ENCODE results near the gene CTNNA3.
"Not testable (repeated sequence)": the region's sequence is repeated elsewhere in the genome, so short reads cannot be mapped to it uniquely, and the experiment has no call there.

CTNNA3 gene

DNA sequence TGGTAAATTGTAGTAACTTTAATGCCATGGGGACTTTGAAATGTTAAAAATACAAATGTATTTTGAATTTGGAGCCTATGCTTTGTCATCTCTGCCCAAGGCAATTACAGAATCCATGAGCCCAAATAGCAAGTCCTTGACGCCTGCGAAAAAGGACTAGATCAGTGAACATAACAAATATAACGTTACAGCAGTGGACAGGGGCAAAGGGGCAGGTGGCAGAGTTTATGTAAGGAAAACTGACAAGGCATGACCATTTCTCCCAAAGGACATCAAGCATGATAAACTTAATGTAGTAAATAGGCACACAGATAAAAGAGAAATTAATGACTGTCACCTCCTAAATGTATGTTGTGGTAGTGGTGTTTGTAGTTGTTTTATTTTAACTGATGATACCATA is 473.1 kb downstream of the CTNNA3 start:
- CTCF ChIA-PET = no interaction called here
- no CpG with 5 or more reads among the region's 3 CpGs for WGBS (ENCODE audit: insufficient coverage)
- POLR2A ChIA-PET = no interaction called here

DNA sequence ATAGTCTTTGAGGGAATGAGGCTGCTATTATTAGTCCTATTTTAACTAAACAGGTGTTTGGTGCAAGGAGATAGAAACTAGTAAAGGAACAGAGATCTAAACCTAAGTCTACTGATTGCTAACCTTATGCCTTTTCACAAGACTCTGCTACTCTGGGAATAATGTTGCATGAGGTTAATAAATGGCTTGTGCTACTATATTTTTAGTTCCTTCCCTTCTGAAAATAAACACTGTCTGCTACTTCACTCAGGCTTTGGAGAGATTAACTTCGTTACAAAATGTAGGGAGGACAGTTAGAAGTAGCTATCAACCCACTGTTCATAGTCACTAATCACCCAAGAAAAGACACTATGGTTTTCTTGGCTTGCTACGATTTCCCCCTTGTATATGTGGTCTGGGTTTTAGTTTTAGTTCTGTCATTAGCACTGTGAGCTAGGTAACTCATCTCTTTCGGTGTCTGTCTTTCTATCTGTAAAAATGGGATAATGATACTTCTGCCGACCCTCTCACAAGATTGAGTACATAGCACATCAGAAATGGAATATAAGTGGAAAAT is 474.0 kb downstream of the CTNNA3 start:
- no peak for DNase-seq
- ChIA-PET CTCF (no interaction called here), POLR2A (no interaction called here)
- Histone ChIP-seq H3K4me1 (ENCODE audit: control extremely low read depth in 1 of 4, control insufficient read depth in 4 of 4, insufficient read depth in 4 of 4, low read length in 3 of 4) (no peaks in the 10 kb centered on the region), H3K27ac (ENCODE audit: insufficient read depth in 1 of 2, low read depth in 1 of 2, low read length in 2 of 2, poor library complexity in 1 of 2, severe bottlenecking in 2 of 2) (no peak overlapping the region), H3K9me3 (ENCODE audit: control extremely low read depth in 1 of 5, control insufficient read depth in 4 of 5, insufficient read depth in 2 of 5, low read depth in 1 of 5, low read length in 4 of 5) (peaks cover 0 to 2% (median 0%) of the 10 kb centered on the region in 5 experiments), H3K36me3 (ENCODE audit: control insufficient read depth in 4 of 4, insufficient read depth in 4 of 4, low read length in 3 of 4) (no peaks in the 10 kb centered on the region), H3K4me3 (ENCODE audit: control insufficient read depth in 1 of 7, extremely low read depth in 1 of 7, insufficient read depth in 4 of 7, low read depth in 2 of 7, low read length in 6 of 7) (no peak overlapping the region), H3K27me3 (replicated peaks in 2 of 5; ENCODE audit: control insufficient read depth in 4 of 5, insufficient read depth in 5 of 5, low read length in 4 of 5) (no peaks in the 10 kb centered on the region)
- 93% methylated on average over 3 of the region's 4 CpGs for WGBS (ENCODE audit: insufficient coverage)

More for the DNA sequence above, 473.1 kb downstream of the CTNNA3 start:
- Histone ChIP-seq H3K36me3 (ENCODE audit: control insufficient read depth in 4 of 4, insufficient read depth in 4 of 4, low read length in 3 of 4) (no peaks in the 10 kb centered on the region), H3K27me3 (replicated peaks in 2 of 5; ENCODE audit: control insufficient read depth in 4 of 5, insufficient read depth in 5 of 5, low read length in 4 of 5) (no peaks in the 10 kb centered on the region), H3K4me1 (ENCODE audit: control extremely low read depth in 1 of 4, control insufficient read depth in 4 of 4, insufficient read depth in 4 of 4, low read length in 3 of 4) (no peaks in the 10 kb centered on the region), H3K9me3 (ENCODE audit: control extremely low read depth in 1 of 5, control insufficient read depth in 4 of 5, insufficient read depth in 2 of 5, low read depth in 1 of 5, low read length in 4 of 5) (peaks cover 0 to 2% (median 0%) of the 10 kb centered on the region in 5 experiments), H3K27ac (ENCODE audit: insufficient read depth in 1 of 2, low read depth in 1 of 2, low read length in 2 of 2, poor library complexity in 1 of 2, severe bottlenecking in 2 of 2) (no peak overlapping the region), H3K4me3 (ENCODE audit: control insufficient read depth in 1 of 7, extremely low read depth in 1 of 7, insufficient read depth in 4 of 7, low read depth in 2 of 7, low read length in 6 of 7) (no peak overlapping the region)
- DNase-seq = no peak

DNA sequence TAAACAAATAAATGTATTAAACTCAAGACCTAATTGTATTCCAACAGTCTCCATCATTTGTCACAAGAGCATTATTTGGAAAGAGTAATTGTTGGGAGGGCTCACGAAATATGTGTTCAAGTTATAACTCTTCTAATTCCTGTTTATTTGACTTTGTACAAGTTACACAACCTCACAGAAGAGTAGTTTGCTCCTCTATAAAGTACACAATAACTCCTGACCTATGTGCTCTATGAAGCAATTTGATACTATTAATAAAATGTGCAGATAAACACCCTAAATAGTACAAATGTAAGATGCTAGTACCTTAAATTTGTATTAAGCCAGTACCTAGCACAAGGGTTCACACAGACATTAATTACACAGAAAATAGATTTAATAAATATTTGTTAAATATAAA is 484.3 kb downstream of the CTNNA3 start:
- POLR2A ChIA-PET = no interaction called here
- DNase-seq = no peak
- no peaks in the 10 kb centered on the region for H3K9me3 ChIP-seq (ENCODE audit: control extremely low read depth in 1 of 5, control insufficient read depth in 4 of 5, insufficient read depth in 2 of 5, low read depth in 1 of 5, low read length in 4 of 5)
- CTCF ChIA-PET = no interaction called here
- H3K36me3 ChIP-seq (ENCODE audit: control insufficient read depth in 4 of 4, insufficient read depth in 4 of 4, low read length in 3 of 4) = no peaks in the 10 kb centered on the region
- no peaks in the 10 kb centered on the region for H3K4me1 ChIP-seq (ENCODE audit: control extremely low read depth in 1 of 4, control insufficient read depth in 4 of 4, insufficient read depth in 4 of 4, low read length in 3 of 4)
- H3K4me3 ChIP-seq (ENCODE audit: control insufficient read depth in 1 of 7, extremely low read depth in 1 of 7, insufficient read depth in 4 of 7, low read depth in 2 of 7, low read length in 6 of 7) = no peak overlapping the region
- no peak overlapping the region for H3K27ac ChIP-seq (ENCODE audit: insufficient read depth in 1 of 2, low read depth in 1 of 2, low read length in 2 of 2, poor library complexity in 1 of 2, severe bottlenecking in 2 of 2)
- no peaks in the 10 kb centered on the region for H3K27me3 ChIP-seq (replicated peaks in 2 of 5; ENCODE audit: control insufficient read depth in 4 of 5, insufficient read depth in 5 of 5, low read length in 4 of 5)
- WGBS (ENCODE audit: insufficient coverage) = no CpG with 5 or more reads among the region's 1 CpG

DNA sequence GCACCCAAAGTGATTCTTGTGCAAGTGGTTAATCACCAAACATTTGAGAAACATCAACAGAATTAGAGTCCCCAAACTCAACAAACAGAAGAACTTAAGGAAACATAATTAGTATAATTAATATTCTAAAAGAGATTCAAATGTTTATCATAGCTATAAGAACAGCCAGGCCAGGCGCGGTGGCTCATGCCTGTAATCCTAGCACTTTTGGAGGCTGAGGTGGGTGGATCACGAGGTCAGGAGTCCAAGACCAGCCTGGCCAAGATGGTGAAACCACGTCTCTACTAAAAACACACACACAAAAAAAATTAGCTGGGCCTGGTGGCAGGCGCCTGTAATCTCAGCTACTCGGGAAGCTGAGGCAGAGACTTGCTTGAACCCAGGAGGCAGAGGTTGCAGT is 488.1 kb downstream of the CTNNA3 start:
- H3K4me1 ChIP-seq (ENCODE audit: control extremely low read depth in 1 of 4, control insufficient read depth in 4 of 4, insufficient read depth in 4 of 4, low read length in 3 of 4); DNase-seq; H3K36me3 ChIP-seq (ENCODE audit: control insufficient read depth in 4 of 4, insufficient read depth in 4 of 4, low read length in 3 of 4); H3K4me3 ChIP-seq (ENCODE audit: control insufficient read depth in 1 of 7, extremely low read depth in 1 of 7, insufficient read depth in 4 of 7, low read depth in 2 of 7, low read length in 6 of 7); H3K27ac ChIP-seq (ENCODE audit: insufficient read depth in 1 of 2, low read depth in 1 of 2, low read length in 2 of 2, poor library complexity in 1 of 2, severe bottlenecking in 2 of 2); H3K9me3 ChIP-seq (ENCODE audit: control extremely low read depth in 1 of 5, control insufficient read depth in 4 of 5, insufficient read depth in 2 of 5, low read depth in 1 of 5, low read length in 4 of 5); POLR2A ChIA-PET; CTCF ChIA-PET; H3K27me3 ChIP-seq (replicated peaks in 2 of 5; ENCODE audit: control insufficient read depth in 4 of 5, insufficient read depth in 5 of 5, low read length in 4 of 5): not testable (repeated sequence)
- WGBS (ENCODE audit: insufficient coverage) = 95% methylated on average over 4 of the region's 6 CpGs

DNA sequence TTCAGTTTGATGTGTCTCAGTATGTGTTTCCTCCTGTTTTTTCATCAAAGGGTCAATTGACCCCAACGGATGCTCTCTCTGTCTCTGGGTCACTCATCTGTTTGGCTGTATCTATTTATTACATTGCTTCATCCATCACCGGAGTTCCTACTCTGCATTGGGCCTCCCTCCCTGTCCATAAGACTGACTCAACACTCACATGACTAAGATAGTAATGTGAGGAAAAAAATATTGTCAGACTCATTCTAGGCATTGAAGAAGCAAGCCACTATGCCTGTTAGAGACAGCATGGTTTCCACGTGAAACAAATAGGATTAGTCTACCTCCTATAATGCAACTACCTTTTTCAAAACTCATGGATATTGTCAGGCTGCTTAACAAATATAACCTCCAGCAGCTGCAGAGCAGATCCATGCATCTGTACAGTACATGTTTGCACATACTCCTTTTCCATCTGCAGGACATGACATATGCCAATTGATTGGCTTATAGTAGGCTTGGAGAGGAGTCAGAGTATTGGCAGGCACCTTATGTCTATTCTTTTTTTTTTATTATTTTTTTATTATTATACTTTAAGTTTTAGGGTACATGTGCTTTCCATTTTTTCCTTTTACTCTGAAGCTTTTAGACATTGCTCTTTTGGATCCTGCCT is 495.0 kb downstream of the CTNNA3 start:
- POLR2A ChIA-PET = no interaction called here
- Histone ChIP-seq H3K4me1 (ENCODE audit: control extremely low read depth in 1 of 4, control insufficient read depth in 4 of 4, insufficient read depth in 4 of 4, low read length in 3 of 4) (no peaks in the 10 kb centered on the region), H3K9me3 (ENCODE audit: control extremely low read depth in 1 of 5, control insufficient read depth in 4 of 5, insufficient read depth in 2 of 5, low read depth in 1 of 5, low read length in 4 of 5) (peaks cover 0 to 1% (median 0%) of the 10 kb centered on the region in 5 experiments), H3K36me3 (ENCODE audit: control insufficient read depth in 4 of 4, insufficient read depth in 4 of 4, low read length in 3 of 4) (no peaks in the 10 kb centered on the region), H3K4me3 (ENCODE audit: control insufficient read depth in 1 of 7, extremely low read depth in 1 of 7, insufficient read depth in 4 of 7, low read depth in 2 of 7, low read length in 6 of 7) (no peak overlapping the region), H3K27ac (ENCODE audit: insufficient read depth in 1 of 2, low read depth in 1 of 2, low read length in 2 of 2, poor library complexity in 1 of 2, severe bottlenecking in 2 of 2) (no peak overlapping the region), H3K27me3 (replicated peaks in 2 of 5; ENCODE audit: control insufficient read depth in 4 of 5, insufficient read depth in 5 of 5, low read length in 4 of 5) (no peaks in the 10 kb centered on the region)
- CTCF ChIA-PET = no interaction called here
- DNase-seq = no peak
- 100% methylated on average over 1 of the region's 3 CpGs for WGBS (ENCODE audit: insufficient coverage)

DNA sequence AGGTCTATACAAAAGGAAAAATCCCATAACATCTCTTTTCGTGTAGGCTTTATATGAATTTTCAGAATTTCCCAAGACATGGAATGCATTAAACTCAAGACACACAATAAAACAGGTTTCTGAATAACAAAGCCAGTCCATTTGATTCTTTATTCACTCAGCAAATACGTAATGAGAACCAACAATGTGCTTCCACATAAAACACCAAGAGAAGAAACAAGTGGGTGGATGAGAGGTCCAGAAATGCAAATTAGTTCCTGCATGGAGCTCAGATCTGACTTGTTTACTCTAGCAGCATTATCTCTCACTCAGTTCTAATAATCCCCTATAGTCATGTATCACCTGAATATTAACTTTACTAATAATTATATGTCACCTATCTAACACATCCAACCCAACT is 520.6 kb downstream of the CTNNA3 start:
- Histone ChIP-seq H3K9me3 (ENCODE audit: control extremely low read depth in 1 of 5, control insufficient read depth in 4 of 5, insufficient read depth in 2 of 5, low read depth in 1 of 5, low read length in 4 of 5) (no peaks in the 10 kb centered on the region), H3K4me1 (ENCODE audit: control extremely low read depth in 1 of 4, control insufficient read depth in 4 of 4, insufficient read depth in 4 of 4, low read length in 3 of 4) (no peaks in the 10 kb centered on the region), H3K27me3 (replicated peaks in 2 of 5; ENCODE audit: control insufficient read depth in 4 of 5, insufficient read depth in 5 of 5, low read length in 4 of 5) (no peaks in the 10 kb centered on the region), H3K27ac (ENCODE audit: insufficient read depth in 1 of 2, low read depth in 1 of 2, low read length in 2 of 2, poor library complexity in 1 of 2, severe bottlenecking in 2 of 2) (no peak overlapping the region), H3K4me3 (ENCODE audit: control insufficient read depth in 1 of 7, extremely low read depth in 1 of 7, insufficient read depth in 4 of 7, low read depth in 2 of 7, low read length in 6 of 7) (no peak overlapping the region), H3K36me3 (ENCODE audit: control insufficient read depth in 4 of 4, insufficient read depth in 4 of 4, low read length in 3 of 4) (no peaks in the 10 kb centered on the region)
- no CpG with 5 or more reads among the region's 2 CpGs for WGBS (ENCODE audit: insufficient coverage)
- ChIA-PET POLR2A (no interaction called here), CTCF (no interaction called here)
- DNase-seq = no peak

DNA sequence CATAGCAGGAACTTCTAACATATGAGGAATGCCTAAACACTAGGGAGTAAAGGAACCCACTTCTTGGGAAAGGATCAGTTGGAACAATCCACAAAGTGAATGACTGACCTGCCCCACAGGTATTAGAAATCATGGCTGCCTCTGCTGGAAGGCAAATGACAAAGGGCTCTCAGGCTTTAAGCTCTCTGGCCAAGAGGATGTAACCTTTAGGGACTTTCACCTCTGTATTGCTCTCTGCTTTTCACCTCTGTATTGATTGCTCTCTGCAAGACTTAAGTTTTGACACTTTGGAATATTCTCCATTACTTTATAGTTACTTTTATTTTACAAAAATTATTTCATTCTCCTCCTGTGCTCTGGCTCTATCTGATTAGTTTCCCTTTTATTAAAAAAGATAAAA is 522.2 kb downstream of the CTNNA3 start:
- Histone ChIP-seq H3K4me3 (ENCODE audit: control insufficient read depth in 1 of 7, extremely low read depth in 1 of 7, insufficient read depth in 4 of 7, low read depth in 2 of 7, low read length in 6 of 7) (no peak overlapping the region), H3K27me3 (replicated peaks in 2 of 5; ENCODE audit: control insufficient read depth in 4 of 5, insufficient read depth in 5 of 5, low read length in 4 of 5) (no peaks in the 10 kb centered on the region), H3K9me3 (ENCODE audit: control extremely low read depth in 1 of 5, control insufficient read depth in 4 of 5, insufficient read depth in 2 of 5, low read depth in 1 of 5, low read length in 4 of 5) (no peaks in the 10 kb centered on the region), H3K36me3 (ENCODE audit: control insufficient read depth in 4 of 4, insufficient read depth in 4 of 4, low read length in 3 of 4) (no peaks in the 10 kb centered on the region), H3K27ac (ENCODE audit: insufficient read depth in 1 of 2, low read depth in 1 of 2, low read length in 2 of 2, poor library complexity in 1 of 2, severe bottlenecking in 2 of 2) (no peak overlapping the region), H3K4me1 (ENCODE audit: control extremely low read depth in 1 of 4, control insufficient read depth in 4 of 4, insufficient read depth in 4 of 4, low read length in 3 of 4) (no peaks in the 10 kb centered on the region)
- DNase-seq = no peak
- CTCF ChIA-PET = no interaction called here
- POLR2A ChIA-PET = no interaction called here
